ENCODE measurements around the gene NR2C2. TPM values are rescaled to one million over a fixed set of nuclear protein-coding genes. Genes with fewer than 3 reads are reported as not detected.

NR2C2 gene
- total and polyA plus RNA-seq, 2 of the 13 experiments (the other 11 are each of a cell fraction or from before 2014, with no cell fraction given): 7.8 to 11.8 TPM

DNA sequence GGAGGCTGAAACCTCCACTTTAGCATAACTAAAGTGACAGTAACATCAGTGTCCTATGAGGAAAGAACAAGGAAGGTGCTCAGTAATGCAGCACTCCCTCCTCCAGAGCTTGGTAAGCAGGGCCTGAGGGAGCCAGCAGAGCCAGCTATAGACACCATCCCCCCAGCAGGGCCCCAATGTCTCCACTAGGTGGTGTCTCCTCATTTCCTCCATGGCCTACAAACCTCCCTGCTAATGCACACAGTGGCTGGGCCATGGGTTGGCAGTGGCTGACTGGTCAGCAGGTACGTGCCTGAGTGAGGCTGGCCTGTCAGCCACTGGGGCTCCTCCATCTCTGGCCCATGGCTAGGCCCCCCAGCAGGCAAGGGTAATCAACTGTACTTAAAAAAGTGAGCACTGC lies 104.1 kb downstream of the NR2C2 start (continued):
- peak; percentile 28; the same call in 1 of the 2 replicates for TF ChIP-seq TARDBP (CRISPR knock-in tag; IDR thresholded peaks at IDR 0.05)
- no peak for TF ChIP-seq IRX3 (CRISPR knock-in tag; IDR thresholded peaks at IDR 0.05; ENCODE audit: borderline replicate concordance, low read depth)
- 0 out of 2 replicates have a peak, but pooled peaks have one; percentile 48 for TF ChIP-seq REPIN1 (CRISPR knock-in tag; IDR thresholded peaks at IDR 0.05; ENCODE audit: borderline replicate concordance, low read depth)
- TF ChIP-seq GRHL1 (CRISPR knock-in tag; conservative IDR thresholded peaks at IDR 0.05): no peak
- TF ChIP-seq AGO2 (optimal IDR thresholded peaks at IDR 0.05; ENCODE audit: low read depth, low read length): peak; percentile 22
- peak; percentile 75 for TF ChIP-seq CTCF (CRISPR knock-in tag; IDR thresholded peaks at IDR 0.05)

DNA sequence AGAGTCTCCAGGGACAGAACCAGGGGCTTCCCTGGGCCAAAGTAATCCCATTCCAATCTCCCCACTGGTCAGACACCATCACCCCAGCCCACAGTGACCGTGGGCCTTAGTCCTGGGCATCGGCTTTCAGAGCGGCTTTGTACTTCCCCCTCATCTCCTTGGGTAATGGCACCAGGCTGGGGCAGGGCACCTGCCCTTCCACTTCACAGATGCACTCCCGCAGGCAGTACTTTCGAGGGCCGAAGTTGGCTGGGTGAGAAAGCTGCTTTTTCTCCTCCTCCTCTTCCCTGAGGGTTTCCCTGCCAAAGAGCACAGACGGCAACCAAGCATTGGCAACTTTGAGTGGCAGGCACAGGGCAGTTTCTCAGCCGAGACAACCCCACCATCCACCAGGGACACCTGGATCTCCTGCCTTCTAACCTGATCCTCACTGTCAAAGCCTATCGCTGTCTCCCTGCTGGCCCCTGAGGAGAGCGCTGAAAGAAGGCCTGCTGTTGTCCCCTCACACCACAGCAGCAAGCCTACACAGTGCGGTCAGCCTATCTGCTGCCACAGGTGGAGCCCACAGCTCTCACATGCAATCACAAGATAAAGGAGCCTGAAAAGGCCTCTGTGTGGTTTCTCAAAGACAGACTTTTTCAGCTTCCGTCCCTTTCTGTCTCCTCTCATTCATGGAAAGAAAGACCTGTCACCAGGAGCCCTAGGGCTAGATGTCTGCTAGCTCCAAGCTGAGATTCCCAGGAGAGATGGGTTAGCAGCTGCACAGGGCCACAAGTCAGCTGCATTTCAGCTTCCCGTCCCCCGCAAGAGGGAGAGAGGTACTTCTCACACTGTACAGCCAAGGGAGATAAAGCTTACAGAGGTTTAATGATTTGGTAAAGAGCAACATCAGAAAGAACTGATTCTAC lies 105.2 kb downstream of the NR2C2 start:
- DNase-seq (ENCODE audit: low spot score) (no peak), FAIRE-seq (no peak), ATAC-seq (peak; percentile 6; the same call in 1 of the 3 replicates)
- no peak overlapping the region for H3K27ac ChIP-seq (ENCODE audit: extremely low read length, insufficient read depth, low read length)
- peaks cover 31 to 91% of the 10 kb centered on the region in 2 experiments; a peak in 4 of 5 replicates for H3K36me3 ChIP-seq (replicated peaks in 1 of 2; ENCODE audit: control insufficient read depth in 1 of 2, insufficient read depth in 2 of 2, low read length in 2 of 2)
- H3K4me1 ChIP-seq (ENCODE audit: insufficient read depth, low read length): peaks cover 9% of the 10 kb centered on the region; the same call in 1 of the 2 replicates
- intact Hi-C loops (cut with micrococcal nuclease; ENCODE audit: unreplicated experiment) (no loop called here), in situ Hi-C loops (cut with HindIII; ENCODE audit: extremely low pct_ligation_motif_present, low pct_unique_long_range_greater_than_20kb) (no loop called here)
- BruUV-seq (replicated peaks): no TSS peak
- TF ChIP-seq AGO2 (optimal IDR thresholded peaks at IDR 0.05; ENCODE audit: low read depth, low read length): peak; percentile 26
- no peak for TF ChIP-seq TRIM24 (CRISPR knock-in tag; IDR thresholded peaks at IDR 0.05)
- H3K4me2 ChIP-seq (ENCODE audit: low read depth, low read length): no peak overlapping the region
- H2AFZ ChIP-seq (ENCODE audit: low read length): no peak overlapping the region
- H3K79me2 ChIP-seq (ENCODE audit: insufficient read depth, low read length): peaks cover 35% of the 10 kb centered on the region
- CTCF ChIA-PET (ENCODE audit: low intra/inter-chr PET ratio, low total read pairs): no interaction called here
- POLR2A ChIA-PET: no interaction called here
- peaks cover 13% of the 10 kb centered on the region for H4K20me1 ChIP-seq (ENCODE audit: insufficient read depth, low read length)
- no peaks in the 10 kb centered on the region for H3K9me3 ChIP-seq (ENCODE audit: low read length)
- H3K27me3 ChIP-seq (ENCODE audit: control insufficient read depth in 1 of 2, insufficient read depth in 2 of 2, low read length in 2 of 2): no peaks in the 10 kb centered on the region
- 98% methylated on average over 13 of the region's 14 CpGs for WGBS (ENCODE audit: low lambda C conversion rate)
- H3K4me3 ChIP-seq (replicated peaks in 1 of 3; ENCODE audit: insufficient read depth in 1 of 3, low read depth in 2 of 3, low read length in 3 of 3): no peak overlapping the region
- no peak overlapping the region for H3K9ac ChIP-seq (ENCODE audit: insufficient read depth, low read depth, low read length)
